ENCODE measurements around the gene NIPAL4. TPM values are rescaled to one million over a fixed set of nuclear protein-coding genes. Genes with fewer than 3 reads are reported as not detected.

NIPAL4 gene
- total RNA-seq, 1 experiment from 2014 or later: not detected

- Histone ChIP-seq H3K4me1 (ENCODE audit: control insufficient read depth, insufficient read depth, low read length) (no peaks in the 10 kb centered on the region), H3K4me3 (ENCODE audit: low read depth in 2 of 2, low read length in 2 of 2) (no peak overlapping the region), H3K36me3 (ENCODE audit: control insufficient read depth, insufficient read depth, low read length) (no peaks in the 10 kb centered on the region), H3K27me3 (ENCODE audit: control insufficient read depth, insufficient read depth, low read length) (0 out of 2 replicates have a peak, but pooled peaks cover 2% of the 10 kb centered on the region), H3K27ac (ENCODE audit: low read length) (no peak overlapping the region), H3K9me3 (ENCODE audit: control insufficient read depth, insufficient read depth, low read depth, low read length) (no peaks in the 10 kb centered on the region)
- DNase-seq (ENCODE audit: low read depth, low spot score) (no peak), ATAC-seq (no peak)
- ChIA-PET CTCF (no interaction called here), POLR2A (no interaction called here)
- BruUV-seq (replicated peaks): no TSS peak
- no peak for TF ChIP-seq TCF7L2 (IDR thresholded peaks at IDR 0.05; ENCODE audit: low read depth, low read length)
- TF ChIP-seq, protein P1, sequence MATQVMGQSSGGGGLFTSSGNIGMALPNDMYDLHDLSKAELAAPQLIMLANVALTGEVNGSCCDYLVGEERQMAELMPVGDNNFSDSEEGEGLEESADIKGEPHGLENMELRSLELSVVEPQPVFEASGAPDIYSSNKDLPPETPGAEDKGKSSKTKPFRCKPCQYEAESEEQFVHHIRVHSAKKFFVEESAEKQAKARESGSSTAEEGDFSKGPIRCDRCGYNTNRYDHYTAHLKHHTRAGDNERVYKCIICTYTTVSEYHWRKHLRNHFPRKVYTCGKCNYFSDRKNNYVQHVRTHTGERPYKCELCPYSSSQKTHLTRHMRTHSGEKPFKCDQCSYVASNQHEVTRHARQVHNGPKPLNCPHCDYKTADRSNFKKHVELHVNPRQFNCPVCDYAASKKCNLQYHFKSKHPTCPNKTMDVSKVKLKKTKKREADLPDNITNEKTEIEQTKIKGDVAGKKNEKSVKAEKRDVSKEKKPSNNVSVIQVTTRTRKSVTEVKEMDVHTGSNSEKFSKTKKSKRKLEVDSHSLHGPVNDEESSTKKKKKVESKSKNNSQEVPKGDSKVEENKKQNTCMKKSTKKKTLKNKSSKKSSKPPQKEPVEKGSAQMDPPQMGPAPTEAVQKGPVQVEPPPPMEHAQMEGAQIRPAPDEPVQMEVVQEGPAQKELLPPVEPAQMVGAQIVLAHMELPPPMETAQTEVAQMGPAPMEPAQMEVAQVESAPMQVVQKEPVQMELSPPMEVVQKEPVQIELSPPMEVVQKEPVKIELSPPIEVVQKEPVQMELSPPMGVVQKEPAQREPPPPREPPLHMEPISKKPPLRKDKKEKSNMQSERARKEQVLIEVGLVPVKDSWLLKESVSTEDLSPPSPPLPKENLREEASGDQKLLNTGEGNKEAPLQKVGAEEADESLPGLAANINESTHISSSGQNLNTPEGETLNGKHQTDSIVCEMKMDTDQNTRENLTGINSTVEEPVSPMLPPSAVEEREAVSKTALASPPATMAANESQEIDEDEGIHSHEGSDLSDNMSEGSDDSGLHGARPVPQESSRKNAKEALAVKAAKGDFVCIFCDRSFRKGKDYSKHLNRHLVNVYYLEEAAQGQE (IDR thresholded peaks at IDR 0.05; ENCODE audit: insufficient read depth in 1 of 2, low read depth in 2 of 2, low read length in 1 of 2): no peak
- no peak for TF ChIP-seq SIN3A (IDR thresholded peaks at IDR 0.05; ENCODE audit: borderline replicate concordance, insufficient read depth, low read depth, low read length)
- no peak for TF ChIP-seq POLR2AphosphoS5 (IDR thresholded peaks at IDR 0.05; ENCODE audit: low read depth, low read length)
- no peak for TF ChIP-seq CTCF (IDR thresholded peaks at IDR 0.05)
- in situ Hi-C loops (cut with HindIII; ENCODE audit: low pct_unique_long_range_greater_than_20kb, low sequenced_read_pairs) (no loop called here), intact Hi-C loops (cut with micrococcal nuclease; ENCODE audit: unreplicated experiment) (no loop called here)
These were observed 14.1 kb upstream of the NIPAL4 start for GRCh38 chr5:157445745-157446411.

GRCh38 chr5:157446412-157446935 lies 13.5 kb upstream of the NIPAL4 start:
- ChIA-PET POLR2A (no interaction called here), CTCF (no interaction called here)

More at GRCh38 chr5:157446412-157446935, 13.5 kb upstream of the NIPAL4 start:
- H3K27ac ChIP-seq (ENCODE audit: low read length): no peak overlapping the region
- BruUV-seq (replicated peaks): no TSS peak
- ATAC-seq: no peak
- in situ Hi-C loops (cut with HindIII; ENCODE audit: low pct_unique_long_range_greater_than_20kb, low sequenced_read_pairs): no loop called here
- TF ChIP-seq, protein P1 (IDR thresholded peaks at IDR 0.05; ENCODE audit: insufficient read depth in 1 of 2, low read depth in 2 of 2, low read length in 1 of 2): no peak
- TF ChIP-seq SIN3A (IDR thresholded peaks at IDR 0.05; ENCODE audit: borderline replicate concordance, insufficient read depth, low read depth, low read length) (no peak), TCF7L2 (IDR thresholded peaks at IDR 0.05; ENCODE audit: low read depth, low read length) (no peak), CTCF (IDR thresholded peaks at IDR 0.05) (no peak), POLR2AphosphoS5 (IDR thresholded peaks at IDR 0.05; ENCODE audit: low read depth, low read length) (no peak)
- H3K4me3 ChIP-seq (ENCODE audit: low read depth in 2 of 2, low read length in 2 of 2): no peak overlapping the region
- DNase-seq (ENCODE audit: low read depth, low spot score): no peak
- 0 out of 2 replicates have a peak, but pooled peaks cover 2% of the 10 kb centered on the region for H3K27me3 ChIP-seq (ENCODE audit: control insufficient read depth, insufficient read depth, low read length)
- no peaks in the 10 kb centered on the region for H3K9me3 ChIP-seq (ENCODE audit: control insufficient read depth, insufficient read depth, low read depth, low read length)
- H3K36me3 ChIP-seq (ENCODE audit: control insufficient read depth, insufficient read depth, low read length): no peaks in the 10 kb centered on the region
- no peaks in the 10 kb centered on the region for H3K4me1 ChIP-seq (ENCODE audit: control insufficient read depth, insufficient read depth, low read length)
- intact Hi-C loops (cut with micrococcal nuclease; ENCODE audit: unreplicated experiment): no loop called here
